ENCODE data around the gene TECRL.

TECRL gene

GRCh38 chr4:64409300-64409699 is at the start of gene TECRL:
TECRL (minus strand) TSS chr4:64409450; CDS start chr4:64409351, 99 bp downstream.
- Histone ChIP-seq H3K4me1 (ENCODE audit: control insufficient read depth, insufficient read depth, low read length) (no peaks in the 10 kb centered on the region), H3K4me3 (ENCODE audit: low read depth, low read length) (no peak within 1 kb of the TSS), H3K9me3 (ENCODE audit: control insufficient read depth, insufficient read depth, low read depth, low read length) (no peaks in the 10 kb centered on the region), H3K27ac (ENCODE audit: extremely low read depth, low read depth, low read length) (no peak within 1 kb of the TSS), H3K36me3 (ENCODE audit: control insufficient read depth in 2 of 2, insufficient read depth in 1 of 2, low read length in 2 of 2) (no peaks in the 10 kb centered on the region)
- ChIA-PET POLR2A (no interaction called here), CTCF (no interaction called here)
- TF ChIP-seq ZNF600 (tag by site-specific recombination; IDR thresholded peaks at IDR 0.05) (no peak), ZNF670 (tag by site-specific recombination; IDR thresholded peaks at IDR 0.05; ENCODE audit: low read depth) (no peak), ZNF274 (IDR thresholded peaks at IDR 0.05; ENCODE audit: low read length) (no peak), ZNF274 (tag by site-specific recombination; IDR thresholded peaks at IDR 0.05; ENCODE audit: borderline replicate concordance) (no peak), ZNF341 (tag by site-specific recombination; IDR thresholded peaks at IDR 0.05; ENCODE audit: low read depth) (no peak), ZNF488 (tag by site-specific recombination; IDR thresholded peaks at IDR 0.05) (no peak), ZNF664 (tag by site-specific recombination; IDR thresholded peaks at IDR 0.05) (no peak), MYNN (tag by site-specific recombination; IDR thresholded peaks at IDR 0.05; ENCODE audit: borderline replicate concordance) (no peak), SCRT1 (tag by site-specific recombination; IDR thresholded peaks at IDR 0.05; ENCODE audit: borderline replicate concordance) (no peak)

GRCh38 chr4:64432674-64433073 is 23.4 kb upstream of the TECRL start:
- ChIA-PET POLR2A (no interaction called here), CTCF (no interaction called here)
- TF ChIP-seq ZNF175 (tag by site-specific recombination; IDR thresholded peaks at IDR 0.05), result no peak
- TF ChIP-seq ZNF843 (tag by site-specific recombination; IDR thresholded peaks at IDR 0.05), result no peak
- TF ChIP-seq ZSCAN16 (tag by site-specific recombination; IDR thresholded peaks at IDR 0.05), result no peak
- no peak for TF ChIP-seq ZBTB44 (tag by site-specific recombination; IDR thresholded peaks at IDR 0.05)
- TF ChIP-seq KLF17 (tag by site-specific recombination; IDR thresholded peaks at IDR 0.05), result no peak
- no peak for TF ChIP-seq ZBTB48 (tag by site-specific recombination; IDR thresholded peaks at IDR 0.05)
- no peak for TF ChIP-seq ZNF488 (tag by site-specific recombination; IDR thresholded peaks at IDR 0.05)
- no peak for TF ChIP-seq ELK4 (IDR thresholded peaks at IDR 0.05; ENCODE audit: borderline replicate concordance, low read depth, low read length)
- TF ChIP-seq ZNF366 (tag by site-specific recombination; conservative IDR thresholded peaks at IDR 0.05), result no peak
- TF ChIP-seq BCL11A (tag by site-specific recombination; IDR thresholded peaks at IDR 0.05; ENCODE audit: low read depth), result no peak
- TF ChIP-seq ZBTB11 (tag by site-specific recombination; conservative IDR thresholded peaks at IDR 0.05; ENCODE audit: low read depth), result no peak
- no peak for TF ChIP-seq ZFP3 (tag by site-specific recombination; IDR thresholded peaks at IDR 0.05; ENCODE audit: low read depth)

More at GRCh38 chr4:64432674-64433073, 23.4 kb upstream of the TECRL start:
- Histone ChIP-seq H3K4me1 (ENCODE audit: control insufficient read depth, insufficient read depth, low read length) (no peaks in the 10 kb centered on the region), H3K9me3 (ENCODE audit: control insufficient read depth, insufficient read depth, low read depth, low read length) (no peaks in the 10 kb centered on the region), H3K36me3 (ENCODE audit: control insufficient read depth in 2 of 2, insufficient read depth in 1 of 2, low read length in 2 of 2) (no peaks in the 10 kb centered on the region), H3K4me3 (ENCODE audit: low read depth, low read length) (no peak overlapping the region), H3K27ac (ENCODE audit: extremely low read depth, low read depth, low read length) (no peak overlapping the region)
